Measurements from ENCODE around the gene SMURF2. TPM values are rescaled to one million over a fixed set of nuclear protein-coding genes. Genes with fewer than 3 reads are reported as not detected.
A peak's percentile ranks its signal among the peaks of the same experiment; 100 is the strongest.

Gene SMURF2
- 10 to 100 TPM; 11.5 to 12.1 TPM for total RNA-seq

GRCh38 chr17:64661976-64662773 is at the start of gene SMURF2:
SMURF2 (minus strand) TSS chr17:64662307; CDS start chr17:64661880, 427 bp downstream.
- POLR2A ChIA-PET = interaction anchor here (0.5 to 1.3 kb wide), 7 partner anchors 45 to 163 kb away, joined by 3 to 6 read pairs (median 3); partner anchors contain the start of genes CEP95 and DDX5
- peaks cover 29% of the 10 kb centered on the region for H3K4me1 Mint-ChIP-seq (ENCODE audit: low read depth)
- H3K4me3 Mint-ChIP-seq = peak within 1 kb of the TSS; percentile 95
- no peaks in the 10 kb centered on the region for H3K9me3 Mint-ChIP-seq
- CTCF ChIA-PET = interaction anchor here (1.4 kb wide), 1 partner anchor 13 kb away, joined by 6 read pairs; no protein-coding TSS in a partner anchor
- intact Hi-C loops (cut with micrococcal nuclease) = loop anchor here (1.0 to 10.0 kb wide), 2 partner anchors 53 to 156 kb away; partner anchors contain the start of genes CEP95 and DDX5
- peaks cover 6% of the 10 kb centered on the region for H3K36me3 Mint-ChIP-seq
- peak within 1 kb of the TSS; percentile 90 for H3K27ac Mint-ChIP-seq
- H3K27me3 Mint-ChIP-seq = no peaks in the 10 kb centered on the region
- peak; percentile 84 for DNase-seq

GRCh38 chr17:64709481-64709880 is 47.4 kb upstream of the SMURF2 start:
- H3K27ac Mint-ChIP-seq = peak overlapping the region; percentile 49
- H3K4me1 Mint-ChIP-seq (ENCODE audit: low read depth) = peaks cover 53% of the 10 kb centered on the region
- H3K4me3 Mint-ChIP-seq = no peak overlapping the region
- no peak for DNase-seq
- no peaks in the 10 kb centered on the region for H3K27me3 Mint-ChIP-seq
- H3K9me3 Mint-ChIP-seq = no peaks in the 10 kb centered on the region
- intact Hi-C loops (cut with micrococcal nuclease) = no loop called here
- CTCF ChIA-PET = interaction anchor here (1.2 to 1.9 kb wide), 3 partner anchors 27 to 289 kb away, joined by 3 to 7 read pairs (median 4); no protein-coding TSS in a partner anchor
- no peaks in the 10 kb centered on the region for H3K36me3 Mint-ChIP-seq
- POLR2A ChIA-PET = interaction anchor here (0.9 to 1.0 kb wide), 2 partner anchors 48 to 204 kb away, joined by 3 to 4 read pairs; no protein-coding TSS in a partner anchor

GRCh38 chr17:64707050-64707591 is 45.0 kb upstream of the SMURF2 start:
- CTCF ChIA-PET = no interaction called here
- DNase-seq = no peak
- POLR2A ChIA-PET = no interaction called here
- Mint-ChIP-seq H3K9me3 (no peaks in the 10 kb centered on the region), H3K27me3 (no peaks in the 10 kb centered on the region), H3K4me1 (ENCODE audit: low read depth) (peaks cover 32% of the 10 kb centered on the region), H3K36me3 (no peaks in the 10 kb centered on the region), H3K4me3 (no peak overlapping the region), H3K27ac (no peak overlapping the region)
- intact Hi-C loops (cut with micrococcal nuclease) = no loop called here

GRCh38 chr17:64706224-64707049 is 44.3 kb upstream of the SMURF2 start:
- H3K4me1 Mint-ChIP-seq (ENCODE audit: low read depth) = peaks cover 29% of the 10 kb centered on the region
- POLR2A ChIA-PET = no interaction called here
- DNase-seq = no peak
- no peak overlapping the region for H3K27ac Mint-ChIP-seq
- H3K36me3 Mint-ChIP-seq = no peaks in the 10 kb centered on the region
- no peak overlapping the region for H3K4me3 Mint-ChIP-seq
- CTCF ChIA-PET = no interaction called here
- no peaks in the 10 kb centered on the region for H3K27me3 Mint-ChIP-seq
- no peaks in the 10 kb centered on the region for H3K9me3 Mint-ChIP-seq
- intact Hi-C loops (cut with micrococcal nuclease) = no loop called here

- DNase-seq = no peak
- Mint-ChIP-seq H3K4me3 (no peak overlapping the region), H3K4me1 (ENCODE audit: low read depth) (peaks cover 5% of the 10 kb centered on the region), H3K27me3 (no peaks in the 10 kb centered on the region), H3K36me3 (no peaks in the 10 kb centered on the region), H3K9me3 (no peaks in the 10 kb centered on the region), H3K27ac (no peak overlapping the region)
- ChIA-PET CTCF (interaction anchor here (0.7 kb wide), 1 partner anchor 283 kb away, joined by 6 read pairs; no protein-coding TSS in a partner anchor), POLR2A (no interaction called here)
- intact Hi-C loops (cut with micrococcal nuclease) = no loop called here
Observed at GRCh38 chr17:64702815-64703214, 40.7 kb upstream of the SMURF2 start.

- ChIA-PET POLR2A (no interaction called here), CTCF (no interaction called here)
- Mint-ChIP-seq H3K27ac (no peak overlapping the region), H3K4me1 (ENCODE audit: low read depth) (no peaks in the 10 kb centered on the region), H3K27me3 (peaks cover 2% of the 10 kb centered on the region), H3K9me3 (no peaks in the 10 kb centered on the region), H3K4me3 (no peak overlapping the region), H3K36me3 (no peaks in the 10 kb centered on the region)
- intact Hi-C loops (cut with micrococcal nuclease) = no loop called here
- no peak for DNase-seq
Observed at GRCh38 chr17:64698725-64699124, 36.6 kb upstream of the SMURF2 start.

- Mint-ChIP-seq H3K36me3 (no peaks in the 10 kb centered on the region), H3K4me3 (no peak overlapping the region), H3K27ac (no peak overlapping the region), H3K27me3 (peaks cover 2% of the 10 kb centered on the region), H3K4me1 (ENCODE audit: low read depth) (no peaks in the 10 kb centered on the region), H3K9me3 (no peaks in the 10 kb centered on the region)
- ChIA-PET CTCF (interaction anchor here (0.7 kb wide), 1 partner anchor 40 kb away, joined by 3 read pairs; no protein-coding TSS in a partner anchor), POLR2A (no interaction called here)
- no peak for DNase-seq
- intact Hi-C loops (cut with micrococcal nuclease) = no loop called here
Observed at GRCh38 chr17:64694207-64694606, 32.1 kb upstream of the SMURF2 start.

GRCh38 chr17:64692187-64692586 is 30.1 kb upstream of the SMURF2 start:
- ChIA-PET CTCF (interaction anchor here (1.5 kb wide), 1 partner anchor 45 kb away, joined by 4 read pairs; no protein-coding TSS in a partner anchor), POLR2A (no interaction called here)
- H3K4me3 Mint-ChIP-seq = no peak overlapping the region
- intact Hi-C loops (cut with micrococcal nuclease) = no loop called here
- peaks cover 2% of the 10 kb centered on the region for H3K27me3 Mint-ChIP-seq
- H3K36me3 Mint-ChIP-seq = no peaks in the 10 kb centered on the region
- no peak for DNase-seq
- H3K9me3 Mint-ChIP-seq = no peaks in the 10 kb centered on the region
- no peak overlapping the region for H3K27ac Mint-ChIP-seq
- no peaks in the 10 kb centered on the region for H3K4me1 Mint-ChIP-seq (ENCODE audit: low read depth)

- Mint-ChIP-seq H3K36me3 (no peaks in the 10 kb centered on the region), H3K9me3 (no peaks in the 10 kb centered on the region), H3K4me3 (no peak overlapping the region), H3K4me1 (ENCODE audit: low read depth) (no peaks in the 10 kb centered on the region), H3K27ac (no peak overlapping the region), H3K27me3 (no peaks in the 10 kb centered on the region)
- intact Hi-C loops (cut with micrococcal nuclease) = no loop called here
- POLR2A ChIA-PET = no interaction called here
- DNase-seq = no peak
- CTCF ChIA-PET = no interaction called here
Observed at GRCh38 chr17:64689106-64689505, 27.0 kb upstream of the SMURF2 start.

GRCh38 chr17:64688481-64688880 is 26.4 kb upstream of the SMURF2 start:
- no peaks in the 10 kb centered on the region for H3K27me3 Mint-ChIP-seq
- H3K9me3 Mint-ChIP-seq = no peaks in the 10 kb centered on the region
- no peak overlapping the region for H3K27ac Mint-ChIP-seq
- POLR2A ChIA-PET = no interaction called here
- no peaks in the 10 kb centered on the region for H3K36me3 Mint-ChIP-seq
- intact Hi-C loops (cut with micrococcal nuclease) = no loop called here
- H3K4me3 Mint-ChIP-seq = no peak overlapping the region
- CTCF ChIA-PET = no interaction called here
- H3K4me1 Mint-ChIP-seq (ENCODE audit: low read depth) = no peaks in the 10 kb centered on the region
- no peak for DNase-seq

GRCh38 chr17:64687961-64688360 is 25.9 kb upstream of the SMURF2 start:
- H3K27ac Mint-ChIP-seq = no peak overlapping the region
- no peaks in the 10 kb centered on the region for H3K27me3 Mint-ChIP-seq
- CTCF ChIA-PET = interaction anchor here (0.6 kb wide), 1 partner anchor 269 kb away, joined by 3 read pairs; no protein-coding TSS in a partner anchor

GRCh38 chr17:64687376-64687775 is 25.3 kb upstream of the SMURF2 start:
- ChIA-PET POLR2A (no interaction called here), CTCF (interaction anchor here (0.6 kb wide), 1 partner anchor 268 kb away, joined by 3 read pairs; no protein-coding TSS in a partner anchor)
- H3K27ac Mint-ChIP-seq = no peak overlapping the region
- no peaks in the 10 kb centered on the region for H3K36me3 Mint-ChIP-seq
- H3K9me3 Mint-ChIP-seq = no peaks in the 10 kb centered on the region
- H3K27me3 Mint-ChIP-seq = no peaks in the 10 kb centered on the region
- H3K4me3 Mint-ChIP-seq = no peak overlapping the region
- no peak for DNase-seq
- H3K4me1 Mint-ChIP-seq (ENCODE audit: low read depth) = no peaks in the 10 kb centered on the region
- intact Hi-C loops (cut with micrococcal nuclease) = no loop called here

More at GRCh38 chr17:64687961-64688360, 25.9 kb upstream of the SMURF2 start:
- no peaks in the 10 kb centered on the region for H3K4me1 Mint-ChIP-seq (ENCODE audit: low read depth)
- no peaks in the 10 kb centered on the region for H3K9me3 Mint-ChIP-seq
- POLR2A ChIA-PET = no interaction called here
- no peak overlapping the region for H3K4me3 Mint-ChIP-seq
- DNase-seq = no peak
- no peaks in the 10 kb centered on the region for H3K36me3 Mint-ChIP-seq
- intact Hi-C loops (cut with micrococcal nuclease) = no loop called here

All from activated CD4-positive, alpha-beta memory T cell treated with anti-CD3 and anti-CD28 coated beads for 36 hours (primary cell).